ENCODE data around the gene NUP153.
"Not testable (repeated sequence)": the region's sequence is repeated elsewhere in the genome, so short reads cannot be mapped to it uniquely, and the experiment has no call there.

The NUP153 gene

DNA sequence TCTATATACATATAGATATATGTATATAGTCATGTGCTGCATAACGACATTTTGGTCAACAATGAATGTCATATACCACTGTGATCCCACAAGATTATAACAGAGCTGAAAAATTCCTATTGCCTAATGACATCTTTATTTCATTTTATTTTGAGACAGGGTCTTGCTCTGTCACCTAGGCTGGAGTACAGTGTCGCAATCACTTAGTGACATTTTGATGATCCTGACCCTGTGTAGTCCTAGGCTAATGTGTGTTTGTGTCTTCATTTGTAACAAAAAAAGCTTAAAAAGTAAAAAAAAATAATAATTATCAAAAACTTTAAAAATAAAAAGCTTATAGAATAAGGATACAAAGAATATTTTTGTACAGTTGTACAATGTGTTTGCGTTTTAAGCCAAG, 110.6 kb downstream of the NUP153 start:
- H3K4me3 ChIP-seq (ENCODE audit: low read depth, low read length) = no peak overlapping the region
- DNase-seq (ENCODE audit: low read depth) = no peak
- TF ChIP-seq, protein P1, sequence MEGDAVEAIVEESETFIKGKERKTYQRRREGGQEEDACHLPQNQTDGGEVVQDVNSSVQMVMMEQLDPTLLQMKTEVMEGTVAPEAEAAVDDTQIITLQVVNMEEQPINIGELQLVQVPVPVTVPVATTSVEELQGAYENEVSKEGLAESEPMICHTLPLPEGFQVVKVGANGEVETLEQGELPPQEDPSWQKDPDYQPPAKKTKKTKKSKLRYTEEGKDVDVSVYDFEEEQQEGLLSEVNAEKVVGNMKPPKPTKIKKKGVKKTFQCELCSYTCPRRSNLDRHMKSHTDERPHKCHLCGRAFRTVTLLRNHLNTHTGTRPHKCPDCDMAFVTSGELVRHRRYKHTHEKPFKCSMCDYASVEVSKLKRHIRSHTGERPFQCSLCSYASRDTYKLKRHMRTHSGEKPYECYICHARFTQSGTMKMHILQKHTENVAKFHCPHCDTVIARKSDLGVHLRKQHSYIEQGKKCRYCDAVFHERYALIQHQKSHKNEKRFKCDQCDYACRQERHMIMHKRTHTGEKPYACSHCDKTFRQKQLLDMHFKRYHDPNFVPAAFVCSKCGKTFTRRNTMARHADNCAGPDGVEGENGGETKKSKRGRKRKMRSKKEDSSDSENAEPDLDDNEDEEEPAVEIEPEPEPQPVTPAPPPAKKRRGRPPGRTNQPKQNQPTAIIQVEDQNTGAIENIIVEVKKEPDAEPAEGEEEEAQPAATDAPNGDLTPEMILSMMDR (IDR thresholded peaks at IDR 0.05; ENCODE audit: low read depth, low read length, missing control alignments) = no peak

DNA sequence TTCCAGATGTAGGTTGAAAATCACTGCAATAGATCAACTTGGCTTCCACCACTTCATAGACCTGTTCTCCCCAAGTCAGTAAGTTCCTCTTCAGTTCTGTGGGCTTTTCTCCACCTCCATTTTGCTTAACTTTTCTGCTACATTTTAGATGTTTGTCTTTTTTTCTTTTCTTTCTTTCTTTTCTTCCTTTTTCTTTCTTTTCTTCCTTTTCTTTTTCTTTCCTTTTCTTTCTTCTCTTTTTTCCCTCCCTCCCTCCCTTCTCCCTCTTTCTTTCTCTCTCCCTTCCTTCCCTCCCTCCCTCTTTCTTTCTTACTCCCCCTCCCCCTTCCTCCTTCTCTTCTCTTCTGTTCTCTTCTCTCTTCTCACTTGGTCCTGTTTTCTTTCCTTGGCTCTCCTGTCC, 113.5 kb downstream of the NUP153 start:
- no peak overlapping the region for H3K4me3 ChIP-seq (ENCODE audit: low read depth, low read length)
- TF ChIP-seq, protein P1 (IDR thresholded peaks at IDR 0.05; ENCODE audit: low read depth, low read length, missing control alignments) = no peak
- no peak for DNase-seq (ENCODE audit: low read depth)

DNA sequence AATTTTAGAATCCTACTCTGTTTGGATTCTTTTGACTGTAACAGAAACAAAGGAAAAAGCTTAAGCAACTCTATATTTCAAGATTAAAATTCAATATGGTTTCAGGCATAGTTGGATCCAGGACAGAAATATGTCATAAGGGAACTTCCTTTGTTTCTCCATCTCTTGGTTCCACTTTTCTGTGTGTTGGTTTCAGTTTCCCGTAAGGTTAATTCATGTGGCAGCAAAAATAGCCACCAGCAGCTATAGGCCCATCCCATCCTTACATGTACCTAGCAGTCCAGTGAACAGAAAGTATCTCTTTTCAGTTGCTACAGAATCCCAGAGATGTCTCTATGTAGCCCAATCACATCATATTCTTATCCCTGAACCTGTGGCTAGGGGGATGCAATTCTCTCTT, 115.4 kb downstream of the NUP153 start:
- TF ChIP-seq, protein P1 (IDR thresholded peaks at IDR 0.05; ENCODE audit: low read depth, low read length, missing control alignments) = no peak
- no peak for DNase-seq (ENCODE audit: low read depth)

DNA sequence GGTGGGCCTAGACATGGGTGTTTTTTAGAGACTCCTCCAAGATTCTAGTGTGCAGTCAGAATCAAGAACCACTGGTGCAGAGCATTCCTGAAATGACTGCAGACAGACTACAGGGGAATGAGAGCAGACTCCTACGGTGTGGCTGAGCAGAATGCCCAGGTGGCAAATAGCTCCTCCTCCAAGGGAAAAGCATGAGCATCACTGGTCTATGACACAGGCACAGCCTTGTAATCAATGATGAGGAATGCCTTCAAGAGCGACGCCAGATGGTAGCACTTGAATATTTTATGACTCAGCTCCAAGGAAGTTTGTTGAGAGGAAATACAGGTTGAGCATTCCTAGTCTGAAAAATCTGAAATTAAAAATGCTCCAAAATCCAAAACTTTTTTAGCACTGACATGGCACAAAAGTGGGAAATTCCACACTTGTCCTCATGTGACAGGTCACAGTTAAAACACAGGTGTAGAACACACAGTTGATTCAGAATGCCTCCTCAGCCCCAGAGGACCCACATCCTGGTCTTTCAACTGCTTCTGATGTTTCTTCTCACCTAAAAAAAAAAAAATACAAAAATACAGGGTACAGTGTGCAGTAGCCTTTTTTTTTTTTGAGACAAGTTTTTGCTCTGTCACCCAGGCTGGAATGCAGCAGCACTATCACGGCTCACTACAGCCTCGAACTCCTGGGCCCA, 117.2 kb downstream of the NUP153 start:
- no peak overlapping the region for H3K4me3 ChIP-seq (ENCODE audit: low read depth, low read length)
- DNase-seq (ENCODE audit: low read depth) = no peak
- TF ChIP-seq, protein P1 (IDR thresholded peaks at IDR 0.05; ENCODE audit: low read depth, low read length, missing control alignments) = no peak

More for the DNA sequence above, 115.4 kb downstream of the NUP153 start:
- no peak overlapping the region for H3K4me3 ChIP-seq (ENCODE audit: low read depth, low read length)

DNA sequence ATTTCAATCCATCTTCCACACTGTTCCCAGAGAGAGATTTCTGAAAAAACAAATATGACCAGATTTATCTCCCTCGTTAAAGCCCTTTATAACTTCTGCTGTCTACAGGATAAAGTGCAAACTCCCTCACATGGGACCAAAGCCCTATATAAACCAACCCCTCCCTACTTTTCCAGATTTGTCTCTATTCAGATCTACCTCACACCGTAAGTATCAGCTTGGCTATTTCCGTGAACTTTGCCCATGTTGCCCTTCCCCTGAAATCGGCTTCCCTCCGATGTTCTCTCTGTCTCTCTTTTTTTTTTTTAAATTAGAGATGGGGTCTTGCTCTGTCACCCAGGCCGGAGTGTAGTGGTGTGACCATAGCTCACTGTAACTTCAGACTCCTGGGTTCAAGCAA, 118.7 kb downstream of the NUP153 start:
- TF ChIP-seq, protein P1 (IDR thresholded peaks at IDR 0.05; ENCODE audit: low read depth, low read length, missing control alignments) = no peak
- H3K4me3 ChIP-seq (ENCODE audit: low read depth, low read length) = no peak overlapping the region
- DNase-seq (ENCODE audit: low read depth) = no peak

DNA sequence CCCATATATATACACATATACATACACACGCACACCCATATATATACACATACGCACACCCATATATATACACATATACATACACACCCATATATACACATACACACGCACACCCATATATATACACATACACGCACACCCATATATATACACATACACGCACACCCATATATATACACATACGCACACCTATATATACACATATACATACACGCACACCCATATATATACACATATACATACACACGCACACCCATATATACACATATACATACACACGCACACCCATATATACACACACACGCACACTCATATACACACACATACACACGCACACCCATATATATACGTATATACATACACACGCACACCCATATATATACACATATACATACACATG, 120.1 kb downstream of the NUP153 start:
- H3K4me3 ChIP-seq (ENCODE audit: low read depth, low read length); DNase-seq (ENCODE audit: low read depth): not testable (repeated sequence)

DNA sequence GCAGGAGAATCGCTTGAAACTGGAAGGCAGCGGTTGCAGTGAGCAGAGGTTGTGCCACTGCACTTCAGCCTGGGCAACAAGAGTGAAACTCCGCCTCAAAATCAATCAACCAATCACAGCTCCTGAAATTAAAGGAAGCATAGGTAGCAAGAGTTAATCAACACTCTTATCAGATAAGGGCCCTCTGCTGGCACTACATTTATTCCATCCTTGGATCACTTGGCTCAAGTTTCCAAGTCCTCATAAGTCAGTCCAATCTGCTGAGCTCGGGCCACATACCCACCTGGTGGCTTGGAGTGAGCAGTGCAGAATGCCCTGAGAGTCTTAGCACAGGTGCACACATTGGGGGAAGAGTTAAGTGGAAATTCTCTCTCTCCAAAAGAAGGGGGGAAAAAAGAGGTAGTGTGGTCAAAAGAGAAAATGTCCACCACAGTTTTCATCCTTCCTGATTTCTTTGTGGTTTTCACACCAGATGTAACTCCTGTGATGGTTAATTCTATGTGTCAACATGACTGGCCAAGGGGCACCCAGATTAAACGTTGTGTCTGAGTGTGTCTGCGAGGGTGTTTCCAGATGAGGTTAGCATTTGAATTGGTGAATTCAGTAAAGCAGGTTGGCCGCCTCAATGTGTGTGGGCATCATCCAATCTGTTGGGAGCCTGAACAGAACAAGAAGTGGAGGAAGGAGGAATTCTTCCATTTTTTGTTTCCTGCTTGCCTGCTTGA, 120.8 kb downstream of the NUP153 start:
- TF ChIP-seq, protein P1 (IDR thresholded peaks at IDR 0.05; ENCODE audit: low read depth, low read length, missing control alignments) = peak; percentile 37
- DNase-seq (ENCODE audit: low read depth) = no peak
- H3K4me3 ChIP-seq (ENCODE audit: low read depth, low read length) = no peak overlapping the region
